Measurements from ENCODE around the gene FASTK. TPM values are rescaled to one million over a fixed set of nuclear protein-coding genes. Genes with fewer than 3 reads are reported as not detected.
A peak's percentile ranks its signal among the peaks of the same experiment; 100 is the strongest.

FASTK gene
- total RNA-seq, 1 donor from 2014 or later = 75.7 TPM

- Histone ChIP-seq H3K27me3 (ENCODE audit: low read depth) (no peaks in the 10 kb centered on the region), H3K27ac (replicated peaks) (no peak overlapping the region), H3K4me3 (no peak overlapping the region), H3K36me3 (no peaks in the 10 kb centered on the region), H3K9me3 (replicated peaks) (no peaks in the 10 kb centered on the region), H3K4me1 (peaks cover 60% of the 10 kb centered on the region)
- DNase-seq = no peak
- TF ChIP-seq, protein P1, sequence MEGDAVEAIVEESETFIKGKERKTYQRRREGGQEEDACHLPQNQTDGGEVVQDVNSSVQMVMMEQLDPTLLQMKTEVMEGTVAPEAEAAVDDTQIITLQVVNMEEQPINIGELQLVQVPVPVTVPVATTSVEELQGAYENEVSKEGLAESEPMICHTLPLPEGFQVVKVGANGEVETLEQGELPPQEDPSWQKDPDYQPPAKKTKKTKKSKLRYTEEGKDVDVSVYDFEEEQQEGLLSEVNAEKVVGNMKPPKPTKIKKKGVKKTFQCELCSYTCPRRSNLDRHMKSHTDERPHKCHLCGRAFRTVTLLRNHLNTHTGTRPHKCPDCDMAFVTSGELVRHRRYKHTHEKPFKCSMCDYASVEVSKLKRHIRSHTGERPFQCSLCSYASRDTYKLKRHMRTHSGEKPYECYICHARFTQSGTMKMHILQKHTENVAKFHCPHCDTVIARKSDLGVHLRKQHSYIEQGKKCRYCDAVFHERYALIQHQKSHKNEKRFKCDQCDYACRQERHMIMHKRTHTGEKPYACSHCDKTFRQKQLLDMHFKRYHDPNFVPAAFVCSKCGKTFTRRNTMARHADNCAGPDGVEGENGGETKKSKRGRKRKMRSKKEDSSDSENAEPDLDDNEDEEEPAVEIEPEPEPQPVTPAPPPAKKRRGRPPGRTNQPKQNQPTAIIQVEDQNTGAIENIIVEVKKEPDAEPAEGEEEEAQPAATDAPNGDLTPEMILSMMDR (IDR thresholded peaks at IDR 0.05; ENCODE audit: borderline replicate concordance) = no peak
- intact Hi-C loops (cut with micrococcal nuclease) = no loop called here
Measured at GRCh38 chr7:151093748-151094147, 13.1 kb upstream of the FASTK start.

DNA sequence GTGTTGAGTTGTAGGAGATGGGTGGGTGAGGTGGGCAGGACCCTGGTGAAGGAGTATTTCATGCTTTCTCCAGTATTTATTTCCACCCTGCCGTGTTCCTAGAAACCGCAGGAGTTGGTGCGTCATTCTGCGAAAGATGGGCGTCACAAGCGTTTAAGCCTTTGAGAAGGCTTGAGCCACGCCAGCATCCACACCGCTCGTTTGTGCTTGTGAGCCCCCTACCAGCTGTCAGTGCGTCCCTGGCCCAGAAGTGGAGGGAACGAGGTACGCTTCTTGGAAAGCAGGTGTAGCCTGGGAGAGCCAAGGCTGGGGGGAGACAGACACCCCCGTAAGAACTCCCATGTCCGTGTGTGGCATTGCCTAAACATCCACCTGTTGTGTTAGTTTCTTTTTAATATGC is 11.4 kb upstream of the FASTK start:
- intact Hi-C loops (cut with micrococcal nuclease) = no loop called here
- H3K4me3 ChIP-seq = no peak overlapping the region
- no peak for DNase-seq

GRCh38 chr7:151091431-151091830 is 10.8 kb upstream of the FASTK start:
- no peaks in the 10 kb centered on the region for H3K36me3 ChIP-seq
- TF ChIP-seq, protein P1 (IDR thresholded peaks at IDR 0.05; ENCODE audit: borderline replicate concordance) = peak; percentile 56
- no peaks in the 10 kb centered on the region for H3K27me3 ChIP-seq (ENCODE audit: low read depth)
- H3K27ac ChIP-seq (replicated peaks) = no peak overlapping the region
- peaks cover 70% of the 10 kb centered on the region for H3K4me1 ChIP-seq
- DNase-seq = no peak
- H3K9me3 ChIP-seq (replicated peaks) = no peaks in the 10 kb centered on the region
- H3K4me3 ChIP-seq = no peak overlapping the region
- intact Hi-C loops (cut with micrococcal nuclease) = no loop called here

More for the DNA sequence above, 11.4 kb upstream of the FASTK start:
- Histone ChIP-seq H3K4me1 (peaks cover 67% of the 10 kb centered on the region), H3K27ac (replicated peaks) (no peak overlapping the region), H3K36me3 (no peaks in the 10 kb centered on the region), H3K27me3 (ENCODE audit: low read depth) (no peaks in the 10 kb centered on the region), H3K9me3 (replicated peaks) (no peaks in the 10 kb centered on the region)
- TF ChIP-seq, protein P1 (IDR thresholded peaks at IDR 0.05; ENCODE audit: borderline replicate concordance) = no peak

GRCh38 chr7:151091003-151091402 is 10.4 kb upstream of the FASTK start:
- H3K4me1 ChIP-seq = peaks cover 70% of the 10 kb centered on the region
- no peak for DNase-seq
- TF ChIP-seq, protein P1 (IDR thresholded peaks at IDR 0.05; ENCODE audit: borderline replicate concordance) = no peak
- H3K9me3 ChIP-seq (replicated peaks) = no peaks in the 10 kb centered on the region
- intact Hi-C loops (cut with micrococcal nuclease) = no loop called here
- no peak overlapping the region for H3K4me3 ChIP-seq
- H3K36me3 ChIP-seq = no peaks in the 10 kb centered on the region
- H3K27me3 ChIP-seq (ENCODE audit: low read depth) = no peaks in the 10 kb centered on the region
- H3K27ac ChIP-seq (replicated peaks) = no peak overlapping the region

- H3K9me3 ChIP-seq (replicated peaks) = no peaks in the 10 kb centered on the region
- no peaks in the 10 kb centered on the region for H3K36me3 ChIP-seq
- intact Hi-C loops (cut with micrococcal nuclease) = no loop called here
- H3K27ac ChIP-seq (replicated peaks) = peak overlapping the region; percentile 88
- H3K4me1 ChIP-seq = peaks cover 75% of the 10 kb centered on the region
- peak overlapping the region; percentile 90 for H3K4me3 ChIP-seq
- no peak for DNase-seq
- H3K27me3 ChIP-seq (ENCODE audit: low read depth) = no peaks in the 10 kb centered on the region
- TF ChIP-seq, protein P1 (IDR thresholded peaks at IDR 0.05; ENCODE audit: borderline replicate concordance) = no peak
Measured at GRCh38 chr7:151089893-151090730, 9.5 kb upstream of the FASTK start.

All from left ventricle myocardium inferior (tissue), 1 donor.